ENCODE measurements around the gene SAP30L. TPM values are rescaled to one million over a fixed set of nuclear protein-coding genes. Genes with fewer than 3 reads are reported as not detected.

Gene SAP30L
- total and polyA plus RNA-seq, 2 of the 13 experiments (the other 11 are each of a cell fraction or from before 2014, with no cell fraction given): 27.9 to 37.2 TPM

DNA sequence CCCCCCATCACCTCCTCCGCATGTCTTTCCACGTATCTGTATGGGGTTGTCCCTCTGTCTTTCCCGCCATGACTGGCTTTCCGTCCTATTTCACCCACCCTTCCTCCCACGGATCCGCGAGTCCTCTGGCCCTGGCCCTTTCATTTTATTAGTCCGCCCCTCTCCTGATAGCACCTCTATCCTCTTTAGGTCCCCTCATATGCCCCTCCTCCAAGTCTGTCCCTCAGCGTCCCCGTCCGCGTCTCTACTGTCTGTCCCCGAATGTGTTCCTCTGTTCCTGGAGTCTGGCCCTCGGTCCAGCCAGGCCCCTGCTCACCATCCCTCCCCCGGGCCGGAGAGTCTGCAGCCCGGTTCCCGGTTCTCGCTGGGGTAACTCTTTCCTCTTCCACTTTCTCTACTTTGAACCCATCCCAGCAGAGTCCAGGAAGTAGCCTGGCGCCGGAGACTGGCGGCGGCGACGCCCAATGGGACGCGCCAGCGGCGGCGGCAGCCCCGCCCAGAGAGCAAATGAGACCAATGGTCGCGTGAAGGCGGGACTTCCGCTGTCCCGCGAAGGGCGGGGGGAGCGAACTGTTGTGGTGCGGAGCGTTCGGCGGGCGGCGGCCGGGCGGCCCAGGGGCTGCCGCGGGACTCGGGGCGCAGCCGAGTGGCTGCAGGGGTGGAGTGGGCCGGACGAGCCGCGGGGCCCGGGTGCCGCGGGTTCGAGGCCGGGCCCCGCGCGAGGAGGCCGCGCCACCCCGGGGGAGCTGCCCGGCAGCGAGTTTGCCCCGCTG, at the start of gene SAP30L (continued):
- TF ChIP-seq, protein P1, sequence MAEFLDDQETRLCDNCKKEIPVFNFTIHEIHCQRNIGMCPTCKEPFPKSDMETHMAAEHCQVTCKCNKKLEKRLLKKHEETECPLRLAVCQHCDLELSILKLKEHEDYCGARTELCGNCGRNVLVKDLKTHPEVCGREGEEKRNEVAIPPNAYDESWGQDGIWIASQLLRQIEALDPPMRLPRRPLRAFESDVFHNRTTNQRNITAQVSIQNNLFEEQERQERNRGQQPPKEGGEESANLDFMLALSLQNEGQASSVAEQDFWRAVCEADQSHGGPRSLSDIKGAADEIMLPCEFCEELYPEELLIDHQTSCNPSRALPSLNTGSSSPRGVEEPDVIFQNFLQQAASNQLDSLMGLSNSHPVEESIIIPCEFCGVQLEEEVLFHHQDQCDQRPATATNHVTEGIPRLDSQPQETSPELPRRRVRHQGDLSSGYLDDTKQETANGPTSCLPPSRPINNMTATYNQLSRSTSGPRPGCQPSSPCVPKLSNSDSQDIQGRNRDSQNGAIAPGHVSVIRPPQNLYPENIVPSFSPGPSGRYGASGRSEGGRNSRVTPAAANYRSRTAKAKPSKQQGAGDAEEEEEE (CRISPR knock-in tag; IDR thresholded peaks at IDR 0.05; ENCODE audit: borderline replicate concordance): no peak
- TF ChIP-seq ZNF709 (CRISPR knock-in tag; IDR thresholded peaks at IDR 0.05) (0 out of 2 replicates have a peak, but pooled peaks have one; percentile 42), NONO (IDR thresholded peaks at IDR 0.05) (no peak), NONO (CRISPR knock-in tag; conservative IDR thresholded peaks at IDR 0.05) (0 out of 2 replicates have a peak, but pooled peaks have one; percentile 28), NCOA2 (CRISPR knock-in tag; IDR thresholded peaks at IDR 0.05) (no peak), FOXP1 (IDR thresholded peaks at IDR 0.05) (no peak), FOXP1 (CRISPR knock-in tag; IDR thresholded peaks at IDR 0.05) (no peak), ZNF598 (CRISPR knock-in tag; IDR thresholded peaks at IDR 0.05; ENCODE audit: borderline replicate concordance) (no peak), HOXA9 (CRISPR knock-in tag; IDR thresholded peaks at IDR 0.05; ENCODE audit: borderline replicate concordance) (no peak), ZNF143 (CRISPR knock-in tag; IDR thresholded peaks at IDR 0.05) (no peak)
- TF ChIP-seq, protein P2, sequence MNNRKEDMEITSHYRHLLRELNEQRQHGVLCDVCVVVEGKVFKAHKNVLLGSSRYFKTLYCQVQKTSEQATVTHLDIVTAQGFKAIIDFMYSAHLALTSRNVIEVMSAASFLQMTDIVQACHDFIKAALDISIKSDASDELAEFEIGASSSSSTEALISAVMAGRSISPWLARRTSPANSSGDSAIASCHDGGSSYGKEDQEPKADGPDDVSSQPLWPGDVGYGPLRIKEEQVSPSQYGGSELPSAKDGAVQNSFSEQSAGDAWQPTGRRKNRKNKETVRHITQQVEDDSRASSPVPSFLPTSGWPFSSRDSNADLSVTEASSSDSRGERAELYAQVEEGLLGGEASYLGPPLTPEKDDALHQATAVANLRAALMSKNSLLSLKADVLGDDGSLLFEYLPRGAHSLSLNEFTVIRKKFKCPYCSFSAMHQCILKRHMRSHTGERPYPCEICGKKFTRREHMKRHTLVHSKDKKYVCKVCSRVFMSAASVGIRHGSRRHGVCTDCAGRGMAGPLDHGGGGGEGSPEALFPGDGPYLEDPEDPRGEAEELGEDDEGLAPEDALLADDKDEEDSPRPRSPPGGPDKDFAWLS (CRISPR knock-in tag; IDR thresholded peaks at IDR 0.05; ENCODE audit: borderline replicate concordance): no peak
- TF ChIP-seq, protein P3, sequence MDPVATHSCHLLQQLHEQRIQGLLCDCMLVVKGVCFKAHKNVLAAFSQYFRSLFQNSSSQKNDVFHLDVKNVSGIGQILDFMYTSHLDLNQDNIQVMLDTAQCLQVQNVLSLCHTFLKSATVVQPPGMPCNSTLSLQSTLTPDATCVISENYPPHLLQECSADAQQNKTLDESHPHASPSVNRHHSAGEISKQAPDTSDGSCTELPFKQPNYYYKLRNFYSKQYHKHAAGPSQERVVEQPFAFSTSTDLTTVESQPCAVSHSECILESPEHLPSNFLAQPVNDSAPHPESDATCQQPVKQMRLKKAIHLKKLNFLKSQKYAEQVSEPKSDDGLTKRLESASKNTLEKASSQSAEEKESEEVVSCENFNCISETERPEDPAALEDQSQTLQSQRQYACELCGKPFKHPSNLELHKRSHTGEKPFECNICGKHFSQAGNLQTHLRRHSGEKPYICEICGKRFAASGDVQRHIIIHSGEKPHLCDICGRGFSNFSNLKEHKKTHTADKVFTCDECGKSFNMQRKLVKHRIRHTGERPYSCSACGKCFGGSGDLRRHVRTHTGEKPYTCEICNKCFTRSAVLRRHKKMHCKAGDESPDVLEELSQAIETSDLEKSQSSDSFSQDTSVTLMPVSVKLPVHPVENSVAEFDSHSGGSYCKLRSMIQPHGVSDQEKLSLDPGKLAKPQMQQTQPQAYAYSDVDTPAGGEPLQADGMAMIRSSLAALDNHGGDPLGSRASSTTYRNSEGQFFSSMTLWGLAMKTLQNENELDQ (CRISPR knock-in tag; IDR thresholded peaks at IDR 0.05; ENCODE audit: borderline replicate concordance): no peak
- TF ChIP-seq, protein P4, sequence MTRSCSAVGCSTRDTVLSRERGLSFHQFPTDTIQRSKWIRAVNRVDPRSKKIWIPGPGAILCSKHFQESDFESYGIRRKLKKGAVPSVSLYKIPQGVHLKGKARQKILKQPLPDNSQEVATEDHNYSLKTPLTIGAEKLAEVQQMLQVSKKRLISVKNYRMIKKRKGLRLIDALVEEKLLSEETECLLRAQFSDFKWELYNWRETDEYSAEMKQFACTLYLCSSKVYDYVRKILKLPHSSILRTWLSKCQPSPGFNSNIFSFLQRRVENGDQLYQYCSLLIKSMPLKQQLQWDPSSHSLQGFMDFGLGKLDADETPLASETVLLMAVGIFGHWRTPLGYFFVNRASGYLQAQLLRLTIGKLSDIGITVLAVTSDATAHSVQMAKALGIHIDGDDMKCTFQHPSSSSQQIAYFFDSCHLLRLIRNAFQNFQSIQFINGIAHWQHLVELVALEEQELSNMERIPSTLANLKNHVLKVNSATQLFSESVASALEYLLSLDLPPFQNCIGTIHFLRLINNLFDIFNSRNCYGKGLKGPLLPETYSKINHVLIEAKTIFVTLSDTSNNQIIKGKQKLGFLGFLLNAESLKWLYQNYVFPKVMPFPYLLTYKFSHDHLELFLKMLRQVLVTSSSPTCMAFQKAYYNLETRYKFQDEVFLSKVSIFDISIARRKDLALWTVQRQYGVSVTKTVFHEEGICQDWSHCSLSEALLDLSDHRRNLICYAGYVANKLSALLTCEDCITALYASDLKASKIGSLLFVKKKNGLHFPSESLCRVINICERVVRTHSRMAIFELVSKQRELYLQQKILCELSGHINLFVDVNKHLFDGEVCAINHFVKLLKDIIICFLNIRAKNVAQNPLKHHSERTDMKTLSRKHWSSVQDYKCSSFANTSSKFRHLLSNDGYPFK (CRISPR knock-in tag; IDR thresholded peaks at IDR 0.05; ENCODE audit: borderline replicate concordance): no peak; the same call in 1 of the 2 replicates
- TF ChIP-seq, protein P5, sequence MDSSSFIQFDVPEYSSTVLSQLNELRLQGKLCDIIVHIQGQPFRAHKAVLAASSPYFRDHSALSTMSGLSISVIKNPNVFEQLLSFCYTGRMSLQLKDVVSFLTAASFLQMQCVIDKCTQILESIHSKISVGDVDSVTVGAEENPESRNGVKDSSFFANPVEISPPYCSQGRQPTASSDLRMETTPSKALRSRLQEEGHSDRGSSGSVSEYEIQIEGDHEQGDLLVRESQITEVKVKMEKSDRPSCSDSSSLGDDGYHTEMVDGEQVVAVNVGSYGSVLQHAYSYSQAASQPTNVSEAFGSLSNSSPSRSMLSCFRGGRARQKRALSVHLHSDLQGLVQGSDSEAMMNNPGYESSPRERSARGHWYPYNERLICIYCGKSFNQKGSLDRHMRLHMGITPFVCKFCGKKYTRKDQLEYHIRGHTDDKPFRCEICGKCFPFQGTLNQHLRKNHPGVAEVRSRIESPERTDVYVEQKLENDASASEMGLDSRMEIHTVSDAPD (CRISPR knock-in tag; IDR thresholded peaks at IDR 0.05): no peak
- TF ChIP-seq, protein P6, sequence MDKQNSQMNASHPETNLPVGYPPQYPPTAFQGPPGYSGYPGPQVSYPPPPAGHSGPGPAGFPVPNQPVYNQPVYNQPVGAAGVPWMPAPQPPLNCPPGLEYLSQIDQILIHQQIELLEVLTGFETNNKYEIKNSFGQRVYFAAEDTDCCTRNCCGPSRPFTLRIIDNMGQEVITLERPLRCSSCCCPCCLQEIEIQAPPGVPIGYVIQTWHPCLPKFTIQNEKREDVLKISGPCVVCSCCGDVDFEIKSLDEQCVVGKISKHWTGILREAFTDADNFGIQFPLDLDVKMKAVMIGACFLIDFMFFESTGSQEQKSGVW (CRISPR knock-in tag; IDR thresholded peaks at IDR 0.05; ENCODE audit: borderline replicate concordance): no peak
- TF ChIP-seq, protein P7, sequence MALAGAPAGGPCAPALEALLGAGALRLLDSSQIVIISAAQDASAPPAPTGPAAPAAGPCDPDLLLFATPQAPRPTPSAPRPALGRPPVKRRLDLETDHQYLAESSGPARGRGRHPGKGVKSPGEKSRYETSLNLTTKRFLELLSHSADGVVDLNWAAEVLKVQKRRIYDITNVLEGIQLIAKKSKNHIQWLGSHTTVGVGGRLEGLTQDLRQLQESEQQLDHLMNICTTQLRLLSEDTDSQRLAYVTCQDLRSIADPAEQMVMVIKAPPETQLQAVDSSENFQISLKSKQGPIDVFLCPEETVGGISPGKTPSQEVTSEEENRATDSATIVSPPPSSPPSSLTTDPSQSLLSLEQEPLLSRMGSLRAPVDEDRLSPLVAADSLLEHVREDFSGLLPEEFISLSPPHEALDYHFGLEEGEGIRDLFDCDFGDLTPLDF (CRISPR knock-in tag; IDR thresholded peaks at IDR 0.05): 0 out of 2 replicates have a peak, but pooled peaks have one; percentile 45
